ENCODE data around the gene PRPF38A.

The PRPF38A gene

DNA sequence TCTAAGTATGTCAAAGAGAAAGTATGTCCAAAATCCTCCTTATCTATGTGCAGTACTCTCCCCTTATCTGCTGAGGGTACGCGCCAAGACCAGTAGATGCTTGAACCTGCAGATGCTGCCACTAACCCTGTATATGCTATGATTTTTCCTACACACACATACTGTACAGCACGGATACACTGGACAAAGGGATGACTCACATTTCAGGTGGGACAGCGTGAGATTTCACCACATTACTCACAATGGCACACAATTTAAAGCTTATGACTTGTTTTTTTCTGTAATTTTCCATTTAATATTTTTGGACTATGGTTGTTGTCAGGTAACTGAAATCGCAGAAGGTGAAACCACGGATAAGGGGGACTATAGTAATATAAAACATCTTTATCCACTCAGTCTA, 4.3 kb upstream of the PRPF38A start:
- DNase-seq (ENCODE audit: low read depth in 2 of 2) = no peak

DNA sequence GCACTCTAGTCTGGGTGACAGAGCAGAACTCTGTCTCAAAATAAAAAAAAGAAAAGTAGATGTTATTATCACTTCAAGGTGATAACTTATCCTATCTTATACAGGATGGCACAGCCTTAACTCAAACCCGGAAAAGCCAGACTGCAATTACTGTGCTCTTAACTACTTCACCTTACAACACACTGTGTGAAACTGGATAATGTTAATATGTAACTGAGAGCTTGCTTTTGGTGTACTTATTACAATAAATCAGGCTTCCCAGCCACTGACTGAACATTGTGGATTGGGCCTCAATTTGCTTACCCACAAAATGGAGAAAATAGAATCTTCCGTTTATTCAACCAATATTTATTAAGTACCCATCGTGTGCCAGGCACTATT, 1.6 kb upstream of the PRPF38A start:
- no peak for DNase-seq (ENCODE audit: low read depth in 2 of 2)

DNA sequence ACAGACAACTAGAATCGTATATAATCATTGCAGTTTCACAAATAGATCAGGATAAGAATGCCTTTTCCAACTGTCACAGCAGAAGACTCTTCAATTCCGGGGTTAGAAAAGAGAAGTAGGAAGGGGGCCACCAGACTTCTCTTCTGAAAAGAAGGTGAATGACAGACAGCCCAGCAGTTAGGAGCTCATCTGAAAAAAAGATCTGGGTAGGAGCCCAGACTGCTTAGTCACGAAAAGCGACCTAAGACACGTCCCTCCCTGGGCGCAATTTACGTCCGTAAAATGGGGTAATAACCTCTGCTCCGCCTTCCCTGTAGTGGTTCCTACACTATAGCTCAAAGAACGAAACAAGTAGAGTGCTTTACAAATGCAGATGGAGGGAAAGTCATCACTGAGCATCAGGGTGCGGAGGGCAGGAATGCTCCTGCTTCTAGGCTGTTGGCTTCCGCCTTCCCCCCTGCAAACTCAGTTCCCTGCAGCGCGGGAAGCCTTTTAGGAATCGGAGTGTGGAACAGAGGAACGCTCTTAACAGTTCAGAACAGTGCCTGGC, 761 bp upstream of the PRPF38A start:
- DNase-seq (ENCODE audit: low read depth in 2 of 2) = peak in 1 of 2 donors; percentile 1

DNA sequence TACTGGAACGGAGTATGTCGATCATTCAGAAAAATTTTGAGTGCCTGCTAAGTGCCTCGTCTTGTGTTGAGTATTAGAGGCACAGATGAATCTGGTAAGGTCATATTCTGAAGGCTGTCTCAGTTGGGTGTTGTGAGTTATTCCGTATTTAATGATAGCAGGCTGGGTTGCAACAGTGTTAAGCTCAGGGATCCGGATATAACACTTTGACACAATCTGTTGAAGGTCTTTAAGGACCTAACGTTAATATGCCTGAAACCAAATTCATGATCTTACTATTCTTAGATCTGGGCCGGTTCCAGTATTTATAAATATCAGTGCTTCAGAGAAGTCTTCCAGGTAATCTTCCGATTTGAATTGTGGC, 555 bp downstream of the PRPF38A start:
- no peak for DNase-seq (ENCODE audit: low read depth in 2 of 2)

DNA sequence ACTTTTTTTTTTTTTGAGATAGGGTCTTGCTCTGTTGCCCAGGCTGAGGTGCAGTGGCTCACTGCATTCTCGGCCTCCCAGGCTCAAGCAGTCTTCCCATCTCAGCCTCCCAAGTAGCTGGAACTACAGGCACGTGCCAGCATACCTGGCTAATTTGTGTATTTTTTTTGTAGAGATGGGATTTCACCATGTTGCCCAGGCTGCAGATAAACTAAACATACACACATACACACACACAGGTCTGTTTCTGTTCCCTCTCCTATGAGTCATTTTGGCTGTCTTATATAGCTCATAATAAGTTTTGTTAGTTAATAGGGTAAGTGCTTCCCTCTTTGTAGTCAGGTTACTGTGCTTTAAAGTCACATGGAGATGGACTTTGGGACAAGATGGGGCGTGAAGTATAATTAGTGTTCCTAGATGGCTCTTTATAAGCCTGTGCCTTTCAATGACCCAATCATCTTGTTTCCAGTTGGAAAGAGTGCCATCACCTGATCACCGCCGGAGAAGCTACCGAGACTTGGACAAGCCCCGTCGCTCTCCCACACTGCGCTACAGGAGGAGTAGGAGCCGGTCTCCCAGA, 9.1 kb downstream of the PRPF38A start:
- no peak for DNase-seq (ENCODE audit: low read depth in 2 of 2)

DNA sequence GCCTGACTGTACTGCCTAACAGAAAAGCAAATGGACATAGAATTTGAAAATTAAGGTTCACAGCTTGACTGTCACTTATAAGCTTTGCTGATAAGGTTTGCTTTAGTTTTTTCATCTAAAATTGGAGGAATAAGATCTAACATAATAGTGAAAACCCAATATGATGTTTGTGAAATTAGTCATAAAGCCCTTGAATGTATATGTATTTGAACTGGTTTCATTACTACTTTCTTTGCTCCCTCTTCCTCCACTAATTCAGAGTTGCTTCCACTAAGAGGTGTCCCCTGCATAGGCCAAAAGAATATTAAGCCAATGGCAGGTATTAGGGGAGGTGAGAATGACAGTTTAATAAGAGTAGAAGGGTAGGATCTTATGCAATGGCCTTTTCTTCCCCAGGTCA, 10.5 kb downstream of the PRPF38A start:
- no peak for DNase-seq (ENCODE audit: low read depth in 2 of 2)

DNA sequence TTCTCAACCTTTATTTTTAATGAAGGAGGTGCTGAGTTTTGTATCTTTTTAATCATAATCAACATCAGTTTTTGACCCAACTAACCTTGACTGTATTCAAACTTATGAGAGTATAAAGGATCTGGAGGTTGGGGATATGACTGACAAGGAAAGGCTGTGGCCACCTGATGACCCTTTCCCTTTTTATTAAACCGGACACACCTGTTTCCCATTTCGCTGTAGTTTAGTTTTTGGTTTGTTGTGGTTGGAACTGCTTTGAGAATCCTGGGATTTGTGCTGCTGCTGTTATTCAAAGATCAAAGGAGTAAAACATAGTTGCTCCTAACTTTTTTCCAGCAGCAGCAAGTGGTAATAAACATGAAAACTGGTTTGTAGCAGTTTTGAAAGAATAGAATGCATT, 12.4 kb downstream of the PRPF38A start:
- DNase-seq (ENCODE audit: low read depth in 2 of 2) = no peak

DNA sequence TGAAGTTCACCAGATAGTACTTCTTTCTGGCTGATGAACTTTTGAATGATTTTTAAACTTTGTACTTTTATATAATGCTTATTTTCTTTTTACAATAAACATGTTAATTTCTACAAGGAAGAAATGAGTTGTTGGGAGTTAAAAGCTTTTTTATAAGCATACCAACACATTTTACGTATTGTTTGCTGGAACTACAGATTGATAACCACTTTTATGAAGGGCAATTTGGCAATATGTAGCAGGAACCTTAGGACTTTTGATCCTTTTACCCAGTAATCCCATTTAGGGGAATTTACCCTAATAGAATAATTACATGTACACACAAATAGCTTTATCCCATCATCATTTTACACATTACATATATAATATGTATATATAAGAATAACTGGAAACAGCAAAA, 16.3 kb downstream of the PRPF38A start:
- no peak for DNase-seq (ENCODE audit: low read depth in 2 of 2)

DNA sequence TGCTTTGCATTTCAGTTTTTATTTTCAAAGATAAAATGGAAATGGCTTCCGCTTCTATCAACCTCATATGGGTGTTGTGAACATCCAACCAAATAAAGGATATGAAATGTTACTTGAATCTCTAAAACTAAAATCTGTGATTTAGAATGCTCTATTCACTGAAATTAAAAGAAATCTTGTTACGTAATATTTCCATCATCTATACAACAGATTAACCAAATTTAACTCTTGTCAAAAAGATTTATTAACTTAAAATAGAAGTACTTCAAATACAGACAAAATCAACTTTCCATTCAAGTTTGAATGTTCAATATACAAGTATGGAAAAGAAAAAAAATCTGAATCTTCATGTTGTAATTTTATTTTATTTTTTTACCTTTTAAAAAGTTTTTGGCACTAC, 18.7 kb downstream of the PRPF38A start:
- DNase-seq (ENCODE audit: low read depth in 2 of 2) = no peak

DNA sequence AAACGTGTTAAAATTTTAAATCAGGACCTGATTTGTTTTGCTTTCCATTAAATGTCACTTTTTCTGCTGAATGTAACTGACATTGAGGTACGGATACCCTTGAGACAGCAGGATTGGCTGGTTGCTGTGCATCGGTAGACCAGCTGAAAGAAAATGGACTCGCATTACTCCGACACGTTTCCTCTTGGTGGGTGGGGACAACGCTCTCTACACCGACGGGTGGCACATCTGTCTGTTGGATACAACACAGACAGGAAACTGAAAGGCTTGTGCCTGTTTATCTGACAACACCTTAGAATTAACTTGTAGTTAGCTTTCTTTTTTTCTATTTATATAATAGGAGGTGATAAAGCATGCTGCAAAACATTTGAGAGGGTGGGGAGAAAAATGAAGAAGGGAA, 19.4 kb downstream of the PRPF38A start:
- peak; percentile 33 to 46 for DNase-seq (ENCODE audit: low read depth in 2 of 2)

DNA sequence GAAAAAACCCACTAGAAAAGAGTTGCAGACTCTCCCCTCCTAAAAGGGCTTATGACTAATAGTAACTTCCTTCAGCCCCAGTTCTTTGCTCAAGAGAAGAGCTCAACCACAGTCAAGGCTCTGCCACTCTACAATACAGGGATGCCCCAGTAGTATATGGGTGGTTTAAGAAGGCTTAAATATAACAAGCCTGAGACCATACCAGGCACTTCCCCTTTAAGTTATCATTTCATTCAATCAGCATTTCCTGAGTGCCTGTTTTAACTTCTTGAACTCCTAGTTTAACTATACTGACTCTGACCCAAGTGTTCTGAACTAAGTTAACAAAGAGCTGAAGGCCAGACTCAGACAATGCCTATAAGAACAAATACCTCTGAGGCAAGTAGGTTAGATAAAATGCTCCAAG, 19.8 kb downstream of the PRPF38A start:
- DNase-seq (ENCODE audit: low read depth in 2 of 2) = peak in 1 of 2 donors; percentile 2

DNA sequence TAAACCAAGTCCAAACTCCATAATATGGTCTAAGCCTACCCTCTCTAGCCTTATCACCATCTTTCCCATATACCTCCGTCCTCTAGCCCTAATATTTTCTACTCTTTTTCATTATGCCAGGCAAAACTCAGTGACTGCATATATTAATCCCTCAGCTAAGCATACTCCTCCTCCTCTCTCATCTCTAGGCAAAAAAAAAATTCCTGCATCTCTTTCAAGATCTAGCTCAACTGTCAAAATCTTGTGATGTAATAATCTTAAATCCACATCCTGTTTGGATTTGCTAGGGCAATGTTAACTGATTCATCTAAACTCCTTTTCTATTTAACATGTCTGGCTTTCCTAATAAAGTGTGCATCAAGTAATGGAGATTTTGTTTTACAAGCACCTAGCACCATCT, 20.4 kb downstream of the PRPF38A start:
- no peak for DNase-seq (ENCODE audit: low read depth in 2 of 2)

DNA sequence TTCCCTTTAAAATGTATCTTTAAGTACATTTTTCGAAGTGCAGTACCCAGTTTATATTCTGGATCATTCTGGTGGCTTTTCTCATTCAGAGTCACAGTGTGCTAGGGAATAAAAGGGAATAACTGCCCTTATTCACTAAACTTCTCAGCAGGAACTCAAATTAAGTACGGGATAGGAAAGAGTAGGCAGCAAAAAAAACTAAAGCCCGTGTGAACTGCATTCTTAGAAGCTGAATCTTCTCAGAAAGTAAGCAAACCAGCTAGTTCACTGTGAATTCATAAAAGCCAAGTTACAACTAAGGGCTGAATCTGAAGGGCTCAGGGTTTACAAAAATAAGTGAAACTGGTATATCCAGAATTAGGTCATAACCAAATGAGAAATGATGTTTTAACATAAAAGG, 22.0 kb downstream of the PRPF38A start:
- no peak for DNase-seq (ENCODE audit: low read depth in 2 of 2)

DNA sequence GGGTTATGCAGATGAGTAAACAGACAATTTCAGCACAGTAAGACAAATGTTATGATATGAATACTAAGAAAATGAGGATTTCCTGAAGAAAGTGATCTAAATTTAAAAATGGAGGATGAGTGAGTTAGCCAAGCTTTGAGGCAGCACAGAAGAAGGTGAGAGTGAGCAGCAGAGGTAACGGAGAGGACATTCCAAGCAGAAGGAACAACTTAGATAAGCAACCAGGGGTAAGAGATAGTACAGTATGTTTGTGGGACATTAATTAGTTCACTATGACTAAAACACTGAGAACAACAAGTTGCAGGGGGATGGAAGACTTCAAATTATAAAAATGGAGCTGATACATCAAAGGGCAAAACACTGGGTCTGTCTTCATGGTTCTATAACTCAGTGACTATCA, 22.8 kb downstream of the PRPF38A start:
- DNase-seq (ENCODE audit: low read depth in 2 of 2) = no peak

DNA sequence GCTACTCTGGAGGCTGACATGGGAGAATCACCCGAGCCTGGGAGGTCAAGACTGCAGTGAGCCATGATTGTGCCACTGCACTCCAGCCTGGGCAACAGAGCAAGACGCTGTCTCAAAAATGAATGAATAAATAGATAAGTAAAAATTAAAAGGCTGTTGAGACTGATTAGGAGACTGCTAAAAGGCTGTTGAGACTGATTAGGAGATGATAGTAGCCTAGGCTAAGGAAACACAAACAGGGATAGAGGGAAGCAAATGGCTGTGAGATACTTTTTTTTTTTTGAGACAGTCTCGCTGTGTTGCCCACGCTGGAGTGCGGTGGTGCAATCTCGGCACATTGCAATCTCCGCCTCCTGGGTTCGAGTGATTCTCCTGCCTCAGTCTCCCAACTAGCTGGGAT, 28.4 kb downstream of the PRPF38A start:
- no peak for DNase-seq (ENCODE audit: low read depth in 2 of 2)

DNA sequence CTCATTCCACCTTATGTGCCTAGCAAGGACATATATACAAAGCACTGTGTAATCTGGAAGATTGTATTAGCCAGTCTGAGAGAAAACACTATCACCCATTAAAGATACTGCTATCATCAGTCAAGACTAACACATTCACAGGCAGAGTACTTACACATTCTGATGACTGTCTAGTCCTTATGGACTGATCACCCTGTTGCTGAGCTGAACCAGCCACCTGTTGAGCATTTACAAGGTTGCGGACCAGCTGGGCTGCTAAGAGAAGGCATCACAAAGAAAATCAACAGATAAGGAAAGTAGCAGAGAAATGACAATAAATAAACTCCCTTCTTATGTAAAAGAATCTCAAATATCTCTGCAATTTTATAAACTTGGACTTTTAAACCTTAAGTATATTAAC, 30.8 kb downstream of the PRPF38A start:
- no peak for DNase-seq (ENCODE audit: low read depth in 2 of 2)

DNA sequence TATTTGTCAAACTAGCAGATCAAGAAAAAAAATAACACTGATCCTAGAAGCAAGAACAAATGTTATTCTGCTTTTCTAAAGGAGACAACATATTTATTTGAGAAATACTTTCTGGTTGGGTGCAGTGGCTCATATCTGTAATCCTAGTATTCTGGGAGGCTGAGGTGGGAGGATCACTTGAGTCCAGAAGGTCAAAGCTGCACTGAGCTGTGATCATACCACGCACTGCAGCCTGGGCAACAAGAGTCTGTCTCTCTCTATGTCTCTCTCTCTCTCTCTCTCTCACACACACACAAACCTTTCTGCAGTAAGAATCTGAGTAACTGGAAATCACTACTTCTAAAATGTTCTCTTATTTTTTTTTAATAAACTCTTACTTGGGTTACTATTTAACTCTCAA, 31.2 kb downstream of the PRPF38A start:
- no peak for DNase-seq (ENCODE audit: low read depth in 2 of 2)

DNA sequence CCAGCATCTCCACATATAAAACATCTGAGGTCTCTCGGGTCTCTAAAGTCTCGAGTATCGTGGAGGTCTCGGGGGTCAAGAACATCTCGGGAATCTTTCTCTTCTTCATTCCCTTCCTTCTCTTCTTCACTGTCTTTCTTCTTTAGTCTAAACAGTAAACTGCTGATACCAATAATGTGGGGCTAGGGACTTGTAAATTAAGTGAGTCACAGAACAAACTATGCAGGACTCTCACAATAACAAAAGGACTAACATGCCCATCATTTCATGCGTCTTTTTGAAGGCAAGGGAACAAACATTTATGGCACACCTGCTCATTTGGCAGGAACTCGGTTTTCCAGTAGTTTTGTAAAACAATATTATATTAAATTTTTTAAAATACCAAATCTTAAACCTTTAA, 32.4 kb downstream of the PRPF38A start:
- no peak for DNase-seq (ENCODE audit: low read depth in 2 of 2)

DNA sequence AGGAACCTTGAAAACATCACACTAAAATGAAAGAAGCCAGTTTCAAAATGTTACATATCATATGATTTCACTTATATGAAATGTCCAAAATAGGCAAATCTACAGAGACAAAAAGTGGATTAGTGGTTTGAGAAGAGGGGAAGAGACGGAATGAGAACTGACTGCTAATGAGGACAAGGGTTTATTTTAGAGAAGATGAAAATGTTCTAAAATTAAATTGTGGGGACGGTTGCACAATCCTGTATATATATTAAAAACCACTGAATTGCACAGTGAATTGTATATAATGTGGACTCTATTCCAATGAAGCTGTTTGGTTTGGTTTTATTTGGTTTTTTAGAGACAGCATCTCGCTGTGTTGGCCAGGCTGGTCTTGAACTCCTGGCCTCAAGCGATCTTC, 35.6 kb downstream of the PRPF38A start:
- DNase-seq (ENCODE audit: low read depth in 2 of 2) = no peak

DNA sequence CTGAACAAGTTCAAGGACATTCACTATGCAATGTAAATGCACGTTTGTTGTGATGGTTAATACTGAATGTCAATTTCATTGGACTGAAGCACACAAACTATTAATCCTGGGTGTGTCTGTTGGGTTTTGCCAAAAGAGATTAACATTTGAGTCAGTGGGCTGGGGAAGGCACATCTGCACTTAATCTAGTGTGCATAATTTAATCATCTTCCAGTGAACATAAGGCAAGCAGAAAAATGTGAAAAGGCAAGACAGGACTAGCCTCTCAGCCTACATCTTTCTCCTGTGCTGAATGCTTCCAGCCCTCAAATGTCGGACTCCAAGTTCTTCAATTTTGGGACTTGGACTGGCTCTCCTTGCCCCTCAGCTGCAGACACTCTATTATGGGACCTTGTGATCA, 40.1 kb downstream of the PRPF38A start:
- no peak for DNase-seq (ENCODE audit: low read depth in 2 of 2)

DNA sequence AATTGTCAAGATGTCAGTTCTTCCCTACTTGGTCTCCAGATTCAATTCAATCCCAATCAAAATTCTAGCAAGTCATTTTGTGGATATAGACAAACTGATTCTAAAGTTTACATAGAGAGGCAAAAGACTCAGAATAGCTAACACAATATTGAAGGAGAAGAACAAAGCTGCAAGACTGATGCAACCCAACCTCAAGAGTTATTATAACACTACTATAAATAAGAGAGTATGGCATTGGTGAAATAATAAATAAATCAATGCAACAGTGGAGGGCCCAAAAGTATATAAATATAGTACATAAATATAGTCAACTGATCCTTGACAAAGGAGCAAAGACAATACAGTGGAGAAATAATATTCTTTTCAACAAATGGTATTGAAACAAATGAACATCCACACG, 49.7 kb downstream of the PRPF38A start:
- no peak for DNase-seq (ENCODE audit: low read depth in 2 of 2)

DNA sequence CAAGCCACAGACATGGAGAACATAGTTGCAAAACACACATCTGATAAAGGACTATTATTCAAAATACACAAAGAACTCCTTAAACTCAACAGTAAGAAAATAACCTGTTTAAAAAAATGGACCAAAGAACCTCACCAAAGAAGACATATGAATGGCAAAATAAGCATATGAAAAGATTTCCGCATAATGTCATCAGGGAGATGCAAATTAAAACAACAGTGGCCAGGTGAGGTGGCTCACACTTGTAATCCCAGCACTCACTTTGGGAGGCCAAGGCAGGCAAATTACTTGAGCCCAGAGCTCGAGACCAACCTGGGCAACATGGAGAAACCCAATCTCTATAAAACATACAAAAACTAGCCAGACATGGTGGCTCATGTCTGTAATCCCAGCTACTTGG, 50.4 kb downstream of the PRPF38A start:
- no peak for DNase-seq (ENCODE audit: low read depth in 2 of 2)

DNA sequence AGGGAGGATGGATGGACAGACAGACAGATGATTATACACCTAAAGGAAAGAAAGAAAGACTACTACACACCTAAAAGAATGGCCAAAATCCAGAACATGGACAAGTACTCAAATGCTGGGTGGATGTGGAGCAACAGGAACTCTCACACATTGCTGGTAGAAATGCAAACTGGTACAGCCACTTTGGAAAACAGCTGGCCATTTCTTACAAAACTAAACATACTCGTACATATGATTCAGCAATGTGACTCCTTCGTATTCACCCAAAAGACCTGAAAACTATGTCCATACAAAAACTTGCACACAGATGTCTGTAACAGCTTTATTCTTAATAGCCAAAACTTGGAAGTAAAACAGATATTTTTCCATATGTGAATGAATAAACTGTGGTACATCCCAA, 51.3 kb downstream of the PRPF38A start:
- no peak for DNase-seq (ENCODE audit: low read depth in 2 of 2)

DNA sequence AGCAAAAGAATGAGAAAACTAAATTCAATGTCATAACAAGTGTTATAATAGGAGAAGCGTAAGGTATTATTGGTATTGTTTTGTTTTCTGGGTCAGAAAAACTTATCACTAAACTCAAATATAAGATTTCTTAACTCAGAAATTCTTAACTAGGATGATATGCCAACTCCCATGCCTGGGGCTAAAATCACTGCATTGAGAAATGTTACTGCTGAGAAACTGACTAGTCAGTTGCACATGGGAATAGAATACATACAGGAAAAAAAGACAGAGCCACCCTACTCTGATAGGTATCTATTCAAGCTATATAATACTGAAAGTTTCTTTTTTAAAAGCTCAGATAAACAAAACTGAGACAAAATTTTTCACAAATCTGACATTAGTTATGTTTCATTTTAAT, 56.3 kb downstream of the PRPF38A start:
- DNase-seq (ENCODE audit: low read depth in 2 of 2) = no peak

DNA sequence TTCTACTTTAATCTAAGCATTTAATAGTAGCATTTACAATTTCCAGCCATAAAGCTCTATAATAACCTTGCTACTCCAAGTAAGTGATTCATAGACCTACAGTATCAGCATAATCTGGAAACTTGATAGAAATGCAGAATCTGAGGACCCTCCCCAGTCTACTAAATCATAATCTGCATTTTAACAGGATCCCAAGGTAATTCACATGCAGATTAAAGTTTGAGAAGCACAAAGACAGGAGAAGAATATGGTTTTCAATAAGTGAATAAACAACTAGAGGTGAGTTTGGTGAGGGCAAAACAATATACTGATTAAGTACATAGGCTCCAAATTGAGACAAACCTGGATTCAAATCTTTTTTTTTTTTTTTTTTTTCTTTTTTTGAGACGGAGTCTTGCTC, 57.4 kb downstream of the PRPF38A start:
- DNase-seq (ENCODE audit: low read depth in 2 of 2) = no peak
